Lower leg skin (tissue), 4 donors: ENCODE data around the gene TBX4. TPM values are rescaled to one million over a fixed set of nuclear protein-coding genes. Genes with fewer than 3 reads are reported as not detected.

Experiments
- DNase-seq, 2 donors: peaks; one replicate each; pipeline ENCODE4 v3.0.0-alpha.2; 2019; ENCODE audit warnings: low spot score in 2 of 2
- H3K4me3 ChIP-seq: fragments of 200-600 bp; sonication (generic); 2 replicates; pipeline ENCODE4 v1.5.1; 2017; ENCODE audit warnings: mild to moderate bottlenecking, low read depth; ENCODE audit not compliant: poor library complexity, severe bottlenecking
- POLR2A ChIP-seq, 2 donors: fragments of 450-650 bp; IDR thresholded peaks; one replicate each; pipeline ENCODE4 v1.6.1; 2016 to 2017; ENCODE audit warnings: antibody characterized with exemption in 2 of 2, mild to moderate bottlenecking in 1 of 2, moderate library complexity in 1 of 2
- WGBS, 2 donors: methylation state at CpG; one replicate each; pipeline ENCODE4 v1.1.5; 2018; 5-methylcytosine and 5-hydroxymethylcytosine counted together
- intact Hi-C: fragments of 100-400 bp; cut with DNase I; formaldehyde crosslinking; loops from one replicate; pipeline ENCODE4 v1.15.0; 2023; ENCODE audit warnings: low total_unique reads
- total RNA-seq, 4 donors: library from RNA; depleted of rRNA; stranded (reverse); fragments of >200 nt; gene quantifications; one replicate each; pipeline ENCODE4 v1.1.0, GENCODE V29; 2016
- TF ChIP-seq, protein P1 (sequence below), 3 donors: fragments of 450-650 bp; IDR thresholded peaks; one replicate each; pipeline ENCODE4 v1.5.1; 2016; ENCODE audit warnings: antibody characterized with exemption in 3 of 3, mild to moderate bottlenecking in 3 of 3, moderate library complexity in 2 of 3

The TBX4 gene
- total RNA-seq, 4 donors from 2014 or later = 0.53 TPM; not detected in 3

DNA sequence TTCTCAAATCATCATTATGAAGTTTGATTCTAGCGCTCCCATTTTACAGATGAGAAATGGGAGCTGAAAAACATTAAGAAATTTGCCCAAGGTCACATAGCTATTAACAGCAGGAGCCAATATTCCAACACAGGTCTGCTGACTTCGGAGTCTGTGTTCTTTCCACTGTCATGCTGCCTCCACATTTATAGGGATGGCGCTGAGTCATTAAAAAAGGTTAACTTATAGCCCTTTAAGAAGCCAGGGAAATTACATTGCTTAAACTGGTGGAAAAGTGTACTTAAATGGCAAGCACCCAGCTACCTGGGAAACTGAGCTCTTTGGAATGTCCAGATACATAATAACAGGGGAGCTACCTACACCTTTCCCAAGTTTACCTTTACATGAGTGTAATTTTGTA, 65.0 kb downstream of the TBX4 start:
- intact Hi-C loops = no loop called here
- no peak for DNase-seq

DNA sequence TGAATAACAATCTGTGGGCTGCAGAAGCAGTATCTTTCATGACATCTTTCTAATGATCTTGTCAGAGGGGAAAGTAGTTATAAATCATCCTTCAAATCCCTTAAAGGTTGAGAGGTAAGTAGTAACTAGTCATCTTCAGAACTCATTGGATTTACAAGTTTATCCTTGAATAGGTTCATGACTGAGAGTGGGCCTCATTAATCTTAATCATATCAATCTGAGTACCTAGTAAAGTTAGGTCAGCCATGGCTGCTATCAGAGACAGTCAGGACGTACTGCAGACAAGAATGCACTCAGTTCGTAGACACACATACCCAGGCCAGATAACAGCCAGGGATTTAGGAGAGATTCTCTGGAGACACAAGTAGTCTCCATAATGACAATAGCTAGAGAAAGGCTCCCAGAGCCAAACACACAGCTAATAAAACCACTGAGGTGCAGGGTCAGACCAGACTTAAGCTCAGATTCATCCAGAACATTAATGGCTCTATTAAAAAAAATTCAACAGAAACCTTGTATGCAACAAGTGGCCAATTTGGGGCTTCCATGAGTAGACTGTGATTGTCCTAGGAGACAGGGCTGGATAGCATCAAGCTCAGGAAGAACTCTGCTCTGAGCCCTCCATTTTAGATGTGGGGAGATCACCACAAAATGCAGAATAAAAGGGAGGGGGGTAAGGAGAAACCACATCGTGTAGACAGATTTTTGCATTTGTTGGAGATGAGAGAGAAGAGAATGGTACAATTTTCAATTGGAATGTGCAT, 65.8 kb downstream of the TBX4 start:
- H3K4me3 ChIP-seq = no peak overlapping the region
- intact Hi-C loops = no loop called here
- no peak for DNase-seq
- 62 to 63% methylated on average over 3 of the region's 3 CpGs for WGBS, 2 donors
- TF ChIP-seq, protein P1, sequence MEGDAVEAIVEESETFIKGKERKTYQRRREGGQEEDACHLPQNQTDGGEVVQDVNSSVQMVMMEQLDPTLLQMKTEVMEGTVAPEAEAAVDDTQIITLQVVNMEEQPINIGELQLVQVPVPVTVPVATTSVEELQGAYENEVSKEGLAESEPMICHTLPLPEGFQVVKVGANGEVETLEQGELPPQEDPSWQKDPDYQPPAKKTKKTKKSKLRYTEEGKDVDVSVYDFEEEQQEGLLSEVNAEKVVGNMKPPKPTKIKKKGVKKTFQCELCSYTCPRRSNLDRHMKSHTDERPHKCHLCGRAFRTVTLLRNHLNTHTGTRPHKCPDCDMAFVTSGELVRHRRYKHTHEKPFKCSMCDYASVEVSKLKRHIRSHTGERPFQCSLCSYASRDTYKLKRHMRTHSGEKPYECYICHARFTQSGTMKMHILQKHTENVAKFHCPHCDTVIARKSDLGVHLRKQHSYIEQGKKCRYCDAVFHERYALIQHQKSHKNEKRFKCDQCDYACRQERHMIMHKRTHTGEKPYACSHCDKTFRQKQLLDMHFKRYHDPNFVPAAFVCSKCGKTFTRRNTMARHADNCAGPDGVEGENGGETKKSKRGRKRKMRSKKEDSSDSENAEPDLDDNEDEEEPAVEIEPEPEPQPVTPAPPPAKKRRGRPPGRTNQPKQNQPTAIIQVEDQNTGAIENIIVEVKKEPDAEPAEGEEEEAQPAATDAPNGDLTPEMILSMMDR (IDR thresholded peaks at IDR 0.05) = no peak
- no peak for TF ChIP-seq POLR2A (IDR thresholded peaks at IDR 0.05)

More for the DNA sequence above, 65.0 kb downstream of the TBX4 start:
- 86% methylated on average over 3 of the region's 3 CpGs for WGBS, 2 donors
- no peak for TF ChIP-seq POLR2A (IDR thresholded peaks at IDR 0.05)
- TF ChIP-seq, protein P1 (IDR thresholded peaks at IDR 0.05) = no peak
- H3K4me3 ChIP-seq = no peak overlapping the region

GRCh38 chr17:61519139-61519538, 66.9 kb downstream of the TBX4 start:
- intact Hi-C loops = no loop called here
- no peak for DNase-seq
- no peak for TF ChIP-seq POLR2A (IDR thresholded peaks at IDR 0.05)
- TF ChIP-seq, protein P1 (IDR thresholded peaks at IDR 0.05) = no peak
- 53 to 64% methylated on average over 1 of the region's 1 CpG for WGBS, 2 donors
- H3K4me3 ChIP-seq = no peak overlapping the region

DNA sequence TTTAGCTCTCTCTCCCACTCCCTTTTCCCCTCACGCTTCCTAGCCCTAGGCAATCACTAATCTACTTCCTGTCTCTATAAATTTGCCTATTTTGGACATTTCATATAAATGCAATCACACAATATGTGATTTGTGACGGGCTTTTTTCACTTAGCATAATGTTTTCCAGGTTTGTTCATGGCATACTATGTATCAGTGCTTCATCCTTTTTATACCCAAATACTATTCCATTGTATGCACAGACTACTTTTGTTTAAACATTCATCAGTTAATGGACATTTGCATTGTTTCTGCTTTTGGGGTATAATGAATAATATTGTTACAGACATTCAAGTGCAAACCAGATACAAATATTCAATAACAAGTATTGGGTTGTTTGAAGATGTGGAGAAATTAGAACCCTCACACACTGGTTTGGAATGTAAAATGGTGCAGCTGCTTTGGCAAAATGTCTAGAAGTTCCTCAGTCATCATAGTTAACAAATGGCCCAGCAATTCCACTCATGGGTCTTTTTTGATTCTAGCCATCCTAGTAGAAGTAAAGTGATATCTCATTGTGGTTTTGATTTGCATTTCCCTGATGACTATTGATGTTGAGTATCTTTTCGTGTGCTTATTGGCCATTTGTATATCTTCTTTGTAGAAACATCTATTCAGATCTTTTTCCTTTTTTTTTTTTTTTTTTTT, 67.7 kb downstream of the TBX4 start:
- TF ChIP-seq, protein P1 (IDR thresholded peaks at IDR 0.05) = no peak
- TF ChIP-seq POLR2A (IDR thresholded peaks at IDR 0.05) = no peak

GRCh38 chr17:61520897-61521296, 68.7 kb downstream of the TBX4 start:
- no peak for TF ChIP-seq POLR2A (IDR thresholded peaks at IDR 0.05)
- TF ChIP-seq, protein P1 (IDR thresholded peaks at IDR 0.05) = no peak
- no peak for DNase-seq
- H3K4me3 ChIP-seq = no peak overlapping the region
- intact Hi-C loops = loop anchor here (5.0 kb wide), 1 partner anchor 809 kb away; no protein-coding TSS in a partner anchor
- 86 to 88% methylated on average over 3 of the region's 3 CpGs for WGBS, 2 donors

More for the DNA sequence above, 67.7 kb downstream of the TBX4 start:
- 51 to 53% methylated on average over 3 of the region's 3 CpGs for WGBS, 2 donors
- intact Hi-C loops = loop anchor here (5.0 kb wide), 1 partner anchor 808 kb away; no protein-coding TSS in a partner anchor
- DNase-seq = no peak
- H3K4me3 ChIP-seq = no peak overlapping the region
